Vagina (tissue), 2 donors: ENCODE data around the gene MCOLN2. TPM values are rescaled to one million over a fixed set of nuclear protein-coding genes. Genes with fewer than 3 reads are reported as not detected.
"Not testable (repeated sequence)": the region's sequence is repeated elsewhere in the genome, so short reads cannot be mapped to it uniquely, and the experiment has no call there.

ENCODE experiments used
- DNase-seq, 2 donors: peaks; one replicate each; pipeline ENCODE4 v3.0.0-alpha.2; 2017; ENCODE audit errors: extremely low spot score in 2 of 2
- H3K27ac ChIP-seq: fragments of 200-600 bp; sonication (generic); one replicate; pipeline ENCODE4 v1.5.1; 2019
- H3K27me3 ChIP-seq: fragments of 200-600 bp; sonication (generic); one replicate; pipeline ENCODE4 v1.5.1; 2019
- H3K36me3 ChIP-seq, 2 donors: fragments of 200-600 bp; sonication (generic); one replicate each; pipeline ENCODE4 v1.5.1; 2017 to 2019
- H3K4me1 ChIP-seq: fragments of 200-600 bp; sonication (generic); one replicate; pipeline ENCODE4 v1.5.1; 2019
- H3K4me3 ChIP-seq, 2 donors: fragments of 200-600 bp; sonication (generic); 1 replicate in 1 of 2; 2 replicates in 1 of 2; pipeline ENCODE4 v1.5.1; 2016 to 2019
- H3K9me3 ChIP-seq: fragments of 200-600 bp; sonication (generic); one replicate; pipeline ENCODE4 v1.5.1; 2019
- POLR2A ChIP-seq, 2 donors: fragments of 450-650 bp; IDR thresholded peaks; one replicate each; pipeline ENCODE4 v1.6.1; 2017; ENCODE audit warnings: antibody characterized with exemption in 2 of 2, mild to moderate bottlenecking in 2 of 2, moderate library complexity in 2 of 2
- POLR2AphosphoS5 ChIP-seq, 2 donors: sonication (generic); formaldehyde crosslinking; IDR thresholded peaks; one replicate each; pipeline ENCODE4 v1.9.0; 2017; ENCODE audit warnings: antibody characterized with exemption in 2 of 2, mild to moderate bottlenecking in 2 of 2, low read depth in 1 of 2; ENCODE audit not compliant: insufficient read depth in 1 of 2
- intact Hi-C: fragments of 100-400 bp; cut with DNase I; formaldehyde crosslinking; loops from one replicate; pipeline ENCODE4 v1.15.1; 2023
- total RNA-seq: library from RNA; depleted of rRNA; stranded (reverse); fragments of >200 nt; gene quantifications from one replicate; pipeline ENCODE4 v1.2.3, GENCODE V29; 2016
- TF ChIP-seq, protein P1 (sequence below), 3 experiments: fragments of 450-650 bp in 2 of 3; fragments of 200-600 bp in 1 of 3; sonication (generic) in 1 of 3; IDR thresholded peaks; one replicate each; pipeline ENCODE4 v1.5.1; 2017 to 2019; ENCODE audit warnings: antibody characterized with exemption in 3 of 3, mild to moderate bottlenecking in 2 of 3, moderate library complexity in 2 of 3

The MCOLN2 gene
- total RNA-seq, 1 donor from 2014 or later = 1.7 TPM

GRCh38 chr1:84907095-84907827 lies 89.7 kb downstream of the MCOLN2 start:
- no peak for DNase-seq

GRCh38 chr1:84902727-84903126 lies 94.2 kb downstream of the MCOLN2 start:
- H3K4me1 ChIP-seq, DNase-seq, H3K4me3 ChIP-seq, H3K27ac ChIP-seq, H3K9me3 ChIP-seq, H3K36me3 ChIP-seq, H3K27me3 ChIP-seq, intact Hi-C loops: not testable (repeated sequence)

More at GRCh38 chr1:84907095-84907827, 89.7 kb downstream of the MCOLN2 start:
- Histone ChIP-seq H3K4me1 (no peaks in the 10 kb centered on the region), H3K27me3 (no peaks in the 10 kb centered on the region), H3K27ac (no peak overlapping the region), H3K9me3 (no peaks in the 10 kb centered on the region), H3K4me3 (no peak overlapping the region), H3K36me3 (no peaks in the 10 kb centered on the region)
- TF ChIP-seq, protein P1, sequence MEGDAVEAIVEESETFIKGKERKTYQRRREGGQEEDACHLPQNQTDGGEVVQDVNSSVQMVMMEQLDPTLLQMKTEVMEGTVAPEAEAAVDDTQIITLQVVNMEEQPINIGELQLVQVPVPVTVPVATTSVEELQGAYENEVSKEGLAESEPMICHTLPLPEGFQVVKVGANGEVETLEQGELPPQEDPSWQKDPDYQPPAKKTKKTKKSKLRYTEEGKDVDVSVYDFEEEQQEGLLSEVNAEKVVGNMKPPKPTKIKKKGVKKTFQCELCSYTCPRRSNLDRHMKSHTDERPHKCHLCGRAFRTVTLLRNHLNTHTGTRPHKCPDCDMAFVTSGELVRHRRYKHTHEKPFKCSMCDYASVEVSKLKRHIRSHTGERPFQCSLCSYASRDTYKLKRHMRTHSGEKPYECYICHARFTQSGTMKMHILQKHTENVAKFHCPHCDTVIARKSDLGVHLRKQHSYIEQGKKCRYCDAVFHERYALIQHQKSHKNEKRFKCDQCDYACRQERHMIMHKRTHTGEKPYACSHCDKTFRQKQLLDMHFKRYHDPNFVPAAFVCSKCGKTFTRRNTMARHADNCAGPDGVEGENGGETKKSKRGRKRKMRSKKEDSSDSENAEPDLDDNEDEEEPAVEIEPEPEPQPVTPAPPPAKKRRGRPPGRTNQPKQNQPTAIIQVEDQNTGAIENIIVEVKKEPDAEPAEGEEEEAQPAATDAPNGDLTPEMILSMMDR (IDR thresholded peaks at IDR 0.05) = no peak
- no peak for TF ChIP-seq POLR2AphosphoS5 (IDR thresholded peaks at IDR 0.05; ENCODE audit: insufficient read depth in 1 of 2, low read depth in 1 of 2)
- intact Hi-C loops = no loop called here

GRCh38 chr1:84899969-84900368 lies 96.9 kb downstream of the MCOLN2 start:
- H3K36me3 ChIP-seq = no peaks in the 10 kb centered on the region
- no peak overlapping the region for H3K27ac ChIP-seq
- H3K4me1 ChIP-seq = no peaks in the 10 kb centered on the region
- no peaks in the 10 kb centered on the region for H3K9me3 ChIP-seq
- intact Hi-C loops = no loop called here
- TF ChIP-seq, protein P1 (IDR thresholded peaks at IDR 0.05) = no peak
- TF ChIP-seq POLR2A (IDR thresholded peaks at IDR 0.05) = no peak
- no peak for TF ChIP-seq POLR2AphosphoS5 (IDR thresholded peaks at IDR 0.05; ENCODE audit: insufficient read depth in 1 of 2, low read depth in 1 of 2)
- H3K27me3 ChIP-seq = no peaks in the 10 kb centered on the region
- DNase-seq = no peak
- no peak overlapping the region for H3K4me3 ChIP-seq

GRCh38 chr1:84896279-84896678 lies 100.6 kb downstream of the MCOLN2 start:
- H3K27ac ChIP-seq = no peak overlapping the region
- no peaks in the 10 kb centered on the region for H3K36me3 ChIP-seq
- H3K4me1 ChIP-seq = no peaks in the 10 kb centered on the region
- intact Hi-C loops = no loop called here
- H3K27me3 ChIP-seq = no peaks in the 10 kb centered on the region
- DNase-seq = no peak
- no peak overlapping the region for H3K4me3 ChIP-seq
- no peaks in the 10 kb centered on the region for H3K9me3 ChIP-seq
- TF ChIP-seq, protein P1 (IDR thresholded peaks at IDR 0.05) = no peak
- TF ChIP-seq POLR2AphosphoS5 (IDR thresholded peaks at IDR 0.05; ENCODE audit: insufficient read depth in 1 of 2, low read depth in 1 of 2) (no peak), POLR2A (IDR thresholded peaks at IDR 0.05) (no peak)

DNA sequence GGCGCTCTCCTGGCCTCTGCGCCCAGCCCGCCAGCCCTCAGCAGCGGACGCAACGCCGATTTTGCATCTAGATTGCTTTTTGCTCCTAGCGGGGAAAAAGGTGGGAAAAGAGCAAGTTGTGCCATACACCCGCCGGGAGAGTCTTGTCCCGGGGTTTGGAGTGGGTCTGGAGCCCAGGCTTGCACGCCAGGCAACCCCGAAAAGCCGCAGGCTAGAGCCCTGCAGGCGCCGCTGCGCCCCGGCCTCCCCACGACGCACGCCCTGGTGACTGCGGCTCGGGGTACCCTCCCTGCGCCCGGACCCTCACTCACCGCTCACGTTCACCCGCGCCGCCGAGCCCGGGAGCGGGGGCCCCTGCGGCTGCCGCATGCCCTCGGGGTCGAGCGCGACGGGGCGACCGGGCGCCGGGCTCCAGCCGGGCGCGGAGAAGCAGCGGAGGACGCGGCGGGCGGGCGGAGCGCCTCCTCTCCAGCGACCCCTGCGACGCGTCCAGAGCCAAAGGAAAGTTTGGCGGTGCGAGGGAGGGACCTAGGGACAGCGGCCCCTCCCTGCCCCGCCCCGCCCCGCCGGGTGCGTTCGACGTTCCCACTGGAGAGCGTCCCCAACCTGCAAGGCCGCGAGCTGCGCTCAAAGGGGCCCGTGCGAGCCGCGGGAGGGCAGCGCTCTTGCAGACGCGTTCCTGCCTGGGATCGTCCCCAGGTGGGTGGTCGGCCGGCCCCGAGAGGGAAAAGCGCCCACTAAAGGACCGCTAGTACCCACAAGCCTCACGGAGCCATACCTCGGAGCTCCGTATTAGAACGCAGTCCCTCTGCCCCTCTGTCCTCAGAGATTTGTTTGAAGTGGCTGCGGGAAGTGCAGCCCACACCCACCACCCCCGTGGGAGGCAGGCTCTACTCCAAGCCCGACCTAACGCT lies 104.0 kb downstream of the MCOLN2 start, which contains the start of gene LPAR3:
LPAR3 (minus strand) TSS at position 502 of the 914 bp plus-strand sequence. CDS start 27,086 bp downstream, outside the sequence.
- Histone ChIP-seq H3K36me3 (no peaks in the 10 kb centered on the region), H3K9me3 (no peaks in the 10 kb centered on the region), H3K27me3 (no peaks in the 10 kb centered on the region), H3K27ac (no peak within 1 kb of the TSS), H3K4me3 (peak within 1 kb of the TSS; percentile 20 to 49), H3K4me1 (no peaks in the 10 kb centered on the region)
- DNase-seq = no peak
- TF ChIP-seq, protein P1 (IDR thresholded peaks at IDR 0.05) = no peak
- TF ChIP-seq POLR2A (IDR thresholded peaks at IDR 0.05) (no peak), POLR2AphosphoS5 (IDR thresholded peaks at IDR 0.05; ENCODE audit: insufficient read depth in 1 of 2, low read depth in 1 of 2) (no peak)
- intact Hi-C loops = no loop called here
